ENCODE measurements around the gene GPAM. TPM values are rescaled to one million over a fixed set of nuclear protein-coding genes. Genes with fewer than 3 reads are reported as not detected.
A peak's percentile ranks its signal among the peaks of the same experiment; 100 is the strongest.
"Not testable (repeated sequence)": the region's sequence is repeated elsewhere in the genome, so short reads cannot be mapped to it uniquely, and the experiment has no call there.

Gene GPAM
- total RNA-seq, 1 experiment from 2014 or later: 2.3 TPM

DNA sequence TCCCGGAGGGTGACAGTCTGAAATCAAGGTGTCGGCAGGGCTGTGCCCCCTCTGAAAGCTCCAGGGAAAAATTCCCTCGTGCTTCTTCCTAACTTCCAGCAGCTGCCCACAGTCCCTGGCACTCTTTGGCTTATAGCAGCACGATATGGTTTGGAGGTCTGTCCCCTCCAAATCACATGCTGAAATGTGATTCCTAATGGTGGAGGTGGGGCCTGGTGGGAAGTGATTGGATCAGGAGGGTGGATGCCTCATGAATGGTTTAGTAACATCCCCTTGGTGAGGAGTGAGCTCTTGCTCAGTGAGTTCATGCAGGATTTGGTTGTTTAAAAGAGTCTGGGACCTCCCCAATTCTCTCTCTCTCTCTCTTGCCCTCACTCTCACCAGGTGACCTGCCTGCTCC, 51.1 kb downstream of the GPAM start:
- DNase-seq (ENCODE audit: low spot score): no peak

DNA sequence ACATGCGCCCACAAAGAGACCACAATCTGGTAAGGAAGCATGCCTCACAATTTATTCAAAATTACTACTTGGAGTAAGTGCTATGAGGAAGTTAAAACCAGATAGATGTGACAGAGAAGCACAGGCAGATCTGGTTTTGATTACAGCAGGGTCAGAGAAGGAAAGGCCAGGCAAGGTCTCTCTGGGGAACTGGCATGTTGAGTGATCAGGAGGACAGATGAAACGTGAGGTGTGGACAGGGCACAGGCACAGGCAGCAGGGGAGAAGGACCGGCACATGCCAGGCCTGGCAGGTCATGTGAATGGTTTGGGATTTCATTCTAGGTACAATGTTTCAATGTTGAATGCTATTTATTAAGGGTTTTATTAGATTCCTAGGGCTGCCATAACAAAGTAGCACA, 51.6 kb downstream of the GPAM start:
- no peak for DNase-seq (ENCODE audit: low spot score)

DNA sequence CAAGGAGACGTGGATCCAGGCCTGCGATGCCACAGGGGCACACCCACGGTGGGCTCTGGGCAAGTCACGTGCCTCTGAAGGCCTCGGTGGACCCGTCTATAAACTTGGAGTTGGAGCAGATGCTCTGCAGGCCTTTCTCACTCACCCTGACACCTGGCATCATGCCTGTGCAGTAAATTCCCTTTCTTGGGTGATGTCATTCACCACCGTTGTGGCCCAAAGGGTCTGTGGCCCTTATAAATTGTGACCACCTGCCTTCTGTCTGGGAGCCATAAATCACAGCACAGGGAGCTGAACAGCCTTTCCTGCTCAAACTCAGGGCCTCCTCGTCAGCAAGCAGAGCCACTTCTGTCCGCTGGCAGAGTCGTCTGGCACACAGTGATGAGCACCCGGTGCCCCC, 52.2 kb downstream of the GPAM start:
- no peak for DNase-seq (ENCODE audit: low spot score)

DNA sequence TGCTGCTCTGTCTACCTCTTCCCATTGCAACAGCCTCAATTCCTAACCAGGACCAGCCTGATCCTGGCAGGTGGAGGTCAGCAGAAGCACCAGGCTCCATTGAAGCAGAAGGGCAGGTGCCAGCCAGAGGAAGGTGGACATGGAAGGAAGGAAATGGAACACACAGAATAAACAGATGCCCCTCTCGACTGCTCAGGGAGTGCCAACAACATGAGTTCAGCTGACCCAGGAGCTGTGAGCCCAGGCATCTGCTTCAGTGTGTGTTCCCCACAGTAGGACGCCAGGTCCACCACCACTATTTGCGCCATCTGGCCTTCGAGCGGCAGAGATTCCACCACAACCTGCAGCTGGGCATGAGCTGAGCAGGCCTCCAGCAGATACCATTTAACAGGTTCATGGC, 56.7 kb downstream of the GPAM start:
- no peak for DNase-seq (ENCODE audit: low spot score)

DNA sequence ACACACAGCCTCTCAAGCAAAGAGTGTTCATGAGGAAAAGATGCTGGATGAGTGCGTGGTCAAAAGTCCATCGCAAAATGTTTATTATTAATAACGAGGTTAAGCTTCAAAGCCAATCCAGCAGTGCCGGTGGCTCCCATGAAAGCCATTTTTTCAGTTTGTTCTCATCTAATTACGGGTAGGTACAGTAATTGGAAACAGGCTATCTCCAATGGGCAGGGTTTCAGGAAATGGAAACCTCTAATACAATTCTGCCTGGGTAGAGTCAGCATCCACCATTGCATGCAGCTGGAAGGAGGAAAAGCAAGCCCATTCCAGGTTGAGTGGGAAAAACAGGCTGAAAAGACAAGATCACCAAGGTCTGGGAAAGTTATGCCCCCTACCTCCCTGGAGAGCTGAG, 57.4 kb downstream of the GPAM start:
- no peak for DNase-seq (ENCODE audit: low spot score)

DNA sequence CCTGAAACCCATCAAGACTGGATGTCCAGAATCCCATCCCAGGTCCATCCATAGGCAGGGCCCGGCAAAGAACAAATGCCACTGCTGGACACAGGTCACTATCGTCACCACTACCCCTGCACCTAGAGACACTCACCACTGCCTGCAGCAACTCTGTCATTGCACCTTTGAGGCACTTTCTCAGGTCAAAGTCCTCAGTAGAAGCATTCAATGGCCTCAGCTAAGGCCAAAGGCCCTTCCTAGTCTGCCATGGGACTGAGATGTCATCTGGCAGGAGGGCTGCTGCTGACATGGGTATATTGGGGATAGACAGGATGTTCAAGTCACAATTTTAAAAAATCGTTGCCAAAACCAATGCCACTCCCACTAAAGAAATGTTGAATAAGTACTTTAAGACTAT, 58.7 kb downstream of the GPAM start:
- DNase-seq (ENCODE audit: low spot score): no peak

DNA sequence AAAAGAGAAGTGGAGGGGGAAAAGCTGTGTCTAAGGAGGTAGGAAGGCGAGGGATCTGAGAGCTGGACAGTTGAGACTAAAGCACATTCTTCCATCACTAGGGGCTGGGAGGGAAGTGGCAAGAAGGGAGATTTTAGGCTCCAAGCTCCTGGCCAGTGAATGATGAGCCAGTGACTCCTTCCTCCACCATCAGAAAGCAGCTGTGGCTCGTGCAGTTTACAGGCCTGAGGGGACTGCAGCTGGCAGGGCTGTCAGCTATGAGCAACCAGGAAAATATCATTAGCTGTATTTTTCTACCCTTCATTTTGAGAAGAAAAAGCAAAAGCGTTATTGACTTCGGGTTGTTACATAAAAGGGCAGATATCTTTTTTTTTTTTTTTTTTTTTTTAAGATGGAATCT, 60.7 kb downstream of the GPAM start:
- DNase-seq (ENCODE audit: low spot score): no peak

DNA sequence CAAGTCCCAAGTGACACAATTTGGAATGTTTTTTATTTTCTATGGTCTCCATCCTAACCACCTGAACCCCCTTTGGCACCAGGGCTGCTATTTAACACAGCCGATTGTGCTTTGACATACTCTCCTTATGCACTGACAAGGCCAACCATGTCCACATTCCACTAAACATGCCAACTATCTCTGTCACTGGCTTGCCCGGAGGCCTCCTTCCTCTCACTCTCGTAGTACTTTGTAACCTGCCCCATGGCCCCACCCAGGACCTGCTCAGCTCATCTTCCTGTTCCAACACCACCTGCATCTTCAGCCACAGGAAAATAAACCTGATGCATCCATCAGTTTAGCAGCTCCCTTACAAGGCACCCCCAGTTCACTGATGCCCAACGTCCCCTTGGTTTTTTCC, 63.1 kb downstream of the GPAM start:
- no peak for DNase-seq (ENCODE audit: low spot score)

DNA sequence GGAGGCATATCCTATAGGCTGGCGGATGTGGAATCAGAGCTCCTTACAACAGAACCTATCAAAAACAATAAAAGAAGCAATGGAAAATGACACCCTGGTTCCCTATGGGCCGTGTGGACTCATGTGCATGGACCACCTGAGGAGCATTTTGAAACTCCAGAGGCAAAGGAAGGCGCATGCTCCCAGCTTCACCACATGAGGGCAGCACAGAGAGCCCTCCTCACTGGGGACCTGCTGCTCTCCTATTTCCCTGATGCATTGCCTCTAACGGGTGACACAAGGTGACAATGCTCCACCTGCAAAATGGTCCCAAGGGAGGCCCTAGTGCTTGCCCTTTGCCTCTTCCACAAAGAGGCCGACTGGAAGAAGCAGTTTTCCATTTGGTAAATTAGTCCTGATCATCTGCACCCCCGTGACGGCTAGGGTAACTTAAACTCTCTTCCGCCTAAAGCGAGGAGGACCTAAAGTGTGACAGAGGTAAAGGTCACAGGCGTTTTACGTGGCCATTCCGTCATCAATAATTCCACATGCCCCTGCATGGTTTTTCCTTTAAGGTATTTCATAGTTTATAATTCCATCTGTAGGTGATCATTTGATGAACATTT, 67.7 kb downstream of the GPAM start:
- DNase-seq (ENCODE audit: low spot score): peak; percentile 66

DNA sequence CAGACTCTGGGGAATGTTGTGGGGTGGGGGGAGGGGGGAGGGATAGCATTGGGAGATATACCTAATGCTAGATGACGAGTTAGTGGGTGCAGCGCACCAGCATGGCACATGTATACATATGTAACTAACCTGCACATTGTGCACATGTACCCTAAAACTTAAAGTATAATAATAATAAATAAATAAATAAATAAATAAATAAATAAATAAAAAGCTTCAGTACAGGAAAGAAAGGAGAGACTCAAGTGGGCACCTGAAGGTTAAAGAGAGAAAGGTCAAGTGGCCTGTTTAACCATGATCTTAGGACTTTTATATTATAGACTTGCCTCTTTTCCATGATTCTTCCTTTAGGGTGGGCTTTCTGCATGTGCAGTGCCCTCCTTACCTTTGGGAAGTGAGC, 73.8 kb downstream of the GPAM start:
- DNase-seq (ENCODE audit: low spot score): not testable (repeated sequence)

Other genes with a start within 250 kb of the GPAM start
- gene TECTB, start 99.6 kb upstream of the GPAM start, total RNA-seq (2014; rRNA removed; shearing (Covaris generic)): not detected in 2 replicates
- 122 and 133 TPM in 2 replicates for gene ACSL5, start 190.4 kb upstream of the GPAM start, total RNA-seq (2014; rRNA removed; shearing (Covaris generic))